Ascending aorta (tissue), 2 donors: Measurements from ENCODE around the gene SEMA3G. TPM values are rescaled to one million over a fixed set of nuclear protein-coding genes. Genes with fewer than 3 reads are reported as not detected.

Source experiments
- DNase-seq, 2 donors: peaks; one replicate each; pipeline ENCODE4 v3.0.0-alpha.2; 2019; ENCODE audit warnings: low spot score in 2 of 2
- H3K27ac ChIP-seq, 2 donors: fragments of 200-600 bp; sonication (generic); one replicate each; pipeline ENCODE4 v1.5.1; 2016 to 2017; ENCODE audit warnings: mild to moderate bottlenecking in 1 of 2
- H3K27me3 ChIP-seq: fragments of 200-600 bp; sonication (generic); one replicate; pipeline ENCODE4 v1.5.1; 2017
- H3K36me3 ChIP-seq, 2 donors: fragments of 200-600 bp; sonication (generic); one replicate each; pipeline ENCODE4 v1.5.1; 2016
- H3K4me1 ChIP-seq, 2 donors: fragments of 200-600 bp; sonication (generic); one replicate each; pipeline ENCODE4 v1.5.1; 2016 to 2017; ENCODE audit warnings: mild to moderate bottlenecking in 1 of 2
- H3K4me3 ChIP-seq, 2 donors: fragments of 200-600 bp; sonication (generic); one replicate each; pipeline ENCODE4 v1.5.1; 2016 to 2017; ENCODE audit warnings: mild to moderate bottlenecking in 1 of 2
- H3K9me3 ChIP-seq, 2 donors: fragments of 200-600 bp; sonication (generic); one replicate each; pipeline ENCODE4 v1.5.1; 2016
- CTCF ChIP-seq, 3 experiments: fragments of 200-600 bp in 2 of 3; fragments of 450-650 bp in 1 of 3; sonication (generic) in 2 of 3; IDR thresholded peaks; one replicate each; pipeline ENCODE4 v1.5.1; 2016 to 2019; ENCODE audit warnings: antibody characterized with exemption in 3 of 3, mild to moderate bottlenecking in 1 of 3, moderate library complexity in 1 of 3
- intact Hi-C: fragments of 100-400 bp; cut with DNase I; formaldehyde crosslinking; loops from one replicate; pipeline ENCODE4 v1.15.1; 2023
- total RNA-seq: library from RNA; depleted of rRNA; stranded (reverse); fragments of >200 nt; gene quantifications from one replicate; pipeline ENCODE4 v1.1.0, GENCODE V29; 2016

Gene SEMA3G
- total RNA-seq, 1 donor from 2014 or later, result 163 TPM

GRCh38 chr3:52433328-52433995 is 11.4 kb downstream of the SEMA3G start:
- Histone ChIP-seq H3K36me3 (no peaks in the 10 kb centered on the region), H3K27me3 (no peaks in the 10 kb centered on the region), H3K4me3 (no peak overlapping the region), H3K4me1 (no peaks in the 10 kb centered on the region), H3K27ac (no peak overlapping the region), H3K9me3 (no peaks in the 10 kb centered on the region)
- intact Hi-C loops, result no loop called here
- TF ChIP-seq CTCF (IDR thresholded peaks at IDR 0.05), result no peak
- no peak for DNase-seq

- no peak for TF ChIP-seq CTCF (IDR thresholded peaks at IDR 0.05)
- intact Hi-C loops, result no loop called here
- Histone ChIP-seq H3K9me3 (no peaks in the 10 kb centered on the region), H3K4me3 (no peak overlapping the region), H3K27me3 (no peaks in the 10 kb centered on the region), H3K27ac (no peak overlapping the region), H3K4me1 (no peaks in the 10 kb centered on the region), H3K36me3 (no peaks in the 10 kb centered on the region)
- DNase-seq, result no peak
Observed at GRCh38 chr3:52432691-52433141, 12.2 kb downstream of the SEMA3G start.

- no peaks in the 10 kb centered on the region for H3K4me1 ChIP-seq
- H3K27ac ChIP-seq, result no peak overlapping the region
- TF ChIP-seq CTCF (IDR thresholded peaks at IDR 0.05), result no peak
- intact Hi-C loops, result no loop called here
- H3K27me3 ChIP-seq, result no peaks in the 10 kb centered on the region
- DNase-seq, result no peak
- H3K4me3 ChIP-seq, result no peak overlapping the region
- no peaks in the 10 kb centered on the region for H3K9me3 ChIP-seq
- H3K36me3 ChIP-seq, result no peaks in the 10 kb centered on the region
Observed at GRCh38 chr3:52432225-52432624, 12.7 kb downstream of the SEMA3G start.

GRCh38 chr3:52431459-52432223 is 13.3 kb downstream of the SEMA3G start:
- Histone ChIP-seq H3K4me1 (no peaks in the 10 kb centered on the region), H3K36me3 (no peaks in the 10 kb centered on the region), H3K9me3 (no peaks in the 10 kb centered on the region), H3K27ac (no peak overlapping the region), H3K4me3 (no peak overlapping the region), H3K27me3 (no peaks in the 10 kb centered on the region)
- DNase-seq, result no peak
- intact Hi-C loops, result no loop called here
- TF ChIP-seq CTCF (IDR thresholded peaks at IDR 0.05), result no peak

GRCh38 chr3:52430416-52430810 is 14.5 kb downstream of the SEMA3G start:
- intact Hi-C loops, result no loop called here
- no peak for DNase-seq
- no peak overlapping the region for H3K4me3 ChIP-seq
- H3K27me3 ChIP-seq, result no peaks in the 10 kb centered on the region
- no peaks in the 10 kb centered on the region for H3K9me3 ChIP-seq
- H3K36me3 ChIP-seq, result no peaks in the 10 kb centered on the region
- no peak overlapping the region for H3K27ac ChIP-seq
- TF ChIP-seq CTCF (IDR thresholded peaks at IDR 0.05), result no peak
- H3K4me1 ChIP-seq, result no peaks in the 10 kb centered on the region
